Nephron progenitor cell (in vitro differentiated cells): ENCODE measurements around the gene ZNF845.
"Not testable (repeated sequence)": the region's sequence is repeated elsewhere in the genome, so short reads cannot be mapped to it uniquely, and the experiment has no call there.

ENCODE experiments used
- DNase-seq: peaks from one replicate; pipeline ENCODE4 v3.0.0; 2021
- H3K27ac Mint-ChIP-seq: 2 replicates; pipeline ENCODE4 v1.8.0; 2021; ENCODE audit warnings: mild to moderate bottlenecking, moderate library complexity, mixed read lengths
- H3K27me3 Mint-ChIP-seq: 2 replicates; pipeline ENCODE4 v1.8.0; 2021; ENCODE audit warnings: mild to moderate bottlenecking, low read depth, mixed read lengths; ENCODE audit not compliant: poor library complexity
- H3K36me3 Mint-ChIP-seq: 2 replicates; pipeline ENCODE4 v1.8.0; 2021; ENCODE audit warnings: low read depth, mixed read lengths
- H3K4me1 Mint-ChIP-seq: 2 replicates; pipeline ENCODE4 v1.8.0; 2021; ENCODE audit warnings: mixed read lengths
- H3K4me3 Mint-ChIP-seq: 2 replicates; pipeline ENCODE4 v1.8.0; 2021; ENCODE audit warnings: mild to moderate bottlenecking, moderate library complexity, mixed read lengths
- H3K9me3 Mint-ChIP-seq: 2 replicates; pipeline ENCODE4 v1.8.0; 2021; ENCODE audit warnings: mild to moderate bottlenecking, moderate library complexity, mixed read lengths
- CTCF ChIP-seq: fragments of 200-600 bp; sonication (generic); IDR thresholded peaks from 2 replicates; pipeline ENCODE4 v1.5.0; 2021; ENCODE audit warnings: antibody characterized with exemption

ZNF845 gene

GRCh38 chr19:53333463-53334449 lies at the start of gene ZNF845:
TSS of gene ZNF845 (plus strand) at chr19:53333749. CDS start at chr19:53341308, 7,559 bp downstream.
- no peaks in the 10 kb centered on the region for H3K27me3 Mint-ChIP-seq
- no peak for TF ChIP-seq CTCF
- H3K4me1 Mint-ChIP-seq, result peaks cover 25% of the 10 kb centered on the region
- H3K4me3 Mint-ChIP-seq, result peak within 1 kb of the TSS; percentile 88
- peaks cover 48% of the 10 kb centered on the region for H3K9me3 Mint-ChIP-seq
- peak; percentile 98 for DNase-seq
- H3K27ac Mint-ChIP-seq, result peak within 1 kb of the TSS; percentile 92
- peaks cover 39% of the 10 kb centered on the region for H3K36me3 Mint-ChIP-seq

- peaks cover 55% of the 10 kb centered on the region for H3K9me3 Mint-ChIP-seq
- no peak overlapping the region for H3K27ac Mint-ChIP-seq
- peaks cover 3% of the 10 kb centered on the region for H3K36me3 Mint-ChIP-seq
- H3K4me1 Mint-ChIP-seq, result no peaks in the 10 kb centered on the region
- TF ChIP-seq CTCF, result no peak
- H3K4me3 Mint-ChIP-seq, result no peak overlapping the region
- no peaks in the 10 kb centered on the region for H3K27me3 Mint-ChIP-seq
- DNase-seq, result no peak
These were observed 48.5 kb upstream of the ZNF845 start for GRCh38 chr19:53285087-53285486.

- Mint-ChIP-seq H3K4me1 (no peaks in the 10 kb centered on the region), H3K27me3 (peaks cover 9% of the 10 kb centered on the region), H3K9me3 (peaks cover 83% of the 10 kb centered on the region), H3K36me3 (peaks cover 8% of the 10 kb centered on the region), H3K27ac (no peak overlapping the region), H3K4me3 (no peak overlapping the region)
- DNase-seq, result no peak
- no peak for TF ChIP-seq CTCF
These were observed 42.6 kb upstream of the ZNF845 start for GRCh38 chr19:53290758-53291549.

- TF ChIP-seq CTCF, result no peak
- H3K27ac Mint-ChIP-seq, result peak overlapping the region; percentile 97
- H3K4me3 Mint-ChIP-seq, result no peak overlapping the region
- DNase-seq, result no peak
- peaks cover 14% of the 10 kb centered on the region for H3K27me3 Mint-ChIP-seq
- no peaks in the 10 kb centered on the region for H3K4me1 Mint-ChIP-seq
- peaks cover 5% of the 10 kb centered on the region for H3K36me3 Mint-ChIP-seq
- H3K9me3 Mint-ChIP-seq, result peaks cover 60% of the 10 kb centered on the region
These were observed 38.6 kb upstream of the ZNF845 start for GRCh38 chr19:53294786-53295441.

- H3K36me3 Mint-ChIP-seq, H3K27ac Mint-ChIP-seq, DNase-seq, H3K4me3 Mint-ChIP-seq, H3K4me1 Mint-ChIP-seq: not testable (repeated sequence)
- peaks cover 11% of the 10 kb centered on the region for H3K27me3 Mint-ChIP-seq
- H3K9me3 Mint-ChIP-seq, result peaks cover 39% of the 10 kb centered on the region
These were observed 32.2 kb upstream of the ZNF845 start for GRCh38 chr19:53301341-53301740.
